Glomerular endothelial cell (primary cell): Measurements from ENCODE around the gene SAMD4B. TPM values are rescaled to one million over a fixed set of nuclear protein-coding genes. Genes with fewer than 3 reads are reported as not detected.
A peak's percentile ranks its signal among the peaks of the same experiment; 100 is the strongest.

Experiments used
- DNase-seq: peaks from one replicate; pipeline ENCODE4 v3.0.0-alpha.2; 2011; ENCODE audit warnings: low read depth, low spot score; ENCODE audit errors: extremely low read depth
- total RNA-seq: library from RNA; depleted of rRNA; stranded (reverse); fragments of >200 nt; gene quantifications from 2 replicates; pipeline ENCODE4 v1.2.3, GENCODE V29; 2015

The SAMD4B gene
- total RNA-seq, 1 donor from 2014 or later, result 89.1 TPM

DNA sequence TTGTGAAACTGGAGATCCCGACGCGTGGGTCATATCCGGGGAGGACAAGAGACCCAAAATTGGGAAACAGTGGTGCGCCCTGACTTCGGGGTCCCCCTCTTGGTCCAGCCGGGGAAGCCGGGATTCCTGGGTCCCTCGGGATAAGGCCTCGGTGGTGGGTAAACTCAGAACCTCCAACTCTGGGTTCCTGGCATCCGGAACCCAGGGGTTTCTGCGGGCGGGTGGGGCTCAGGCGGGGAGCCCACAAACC is 65.1 kb downstream of the SAMD4B start:
- DNase-seq, result no peak

DNA sequence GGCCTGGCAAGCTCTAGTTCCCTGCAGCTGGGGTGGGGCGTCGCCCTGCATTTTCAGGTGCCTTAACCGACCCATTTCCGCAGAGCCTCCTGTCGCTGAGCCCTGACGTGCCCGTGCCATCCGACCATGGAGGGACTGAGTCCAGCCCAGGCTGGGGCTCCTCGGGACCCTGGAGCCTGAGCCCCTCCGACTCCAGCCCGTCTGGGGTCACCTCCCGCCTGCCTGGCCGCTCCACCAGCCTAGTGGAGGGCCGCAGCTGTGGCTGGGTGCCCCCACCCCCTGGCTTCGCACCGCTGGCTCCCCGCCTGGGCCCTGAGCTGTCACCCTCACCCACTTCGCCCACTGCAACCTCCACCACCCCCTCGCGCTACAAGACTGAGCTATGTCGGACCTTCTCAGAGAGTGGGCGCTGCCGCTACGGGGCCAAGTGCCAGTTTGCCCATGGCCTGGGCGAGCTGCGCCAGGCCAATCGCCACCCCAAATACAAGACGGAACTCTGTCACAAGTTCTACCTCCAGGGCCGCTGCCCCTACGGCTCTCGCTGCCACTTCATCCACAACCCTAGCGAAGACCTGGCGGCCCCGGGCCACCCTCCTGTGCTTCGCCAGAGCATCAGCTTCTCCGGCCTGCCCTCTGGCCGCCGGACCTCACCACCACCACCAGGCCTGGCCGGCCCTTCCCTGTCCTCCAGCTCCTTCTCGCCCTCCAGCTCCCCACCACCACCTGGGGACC is 65.6 kb downstream of the SAMD4B start:
- DNase-seq, result no peak

- DNase-seq, result no peak
Observed at GRCh38 chr19:39408392-39409207, 66.4 kb downstream of the SAMD4B start.

GRCh38 chr19:39409208-39410016 is 67.2 kb downstream of the SAMD4B start:
- DNase-seq, result no peak

GRCh38 chr19:39410017-39410830 is 68.0 kb downstream of the SAMD4B start:
- DNase-seq, result no peak

DNA sequence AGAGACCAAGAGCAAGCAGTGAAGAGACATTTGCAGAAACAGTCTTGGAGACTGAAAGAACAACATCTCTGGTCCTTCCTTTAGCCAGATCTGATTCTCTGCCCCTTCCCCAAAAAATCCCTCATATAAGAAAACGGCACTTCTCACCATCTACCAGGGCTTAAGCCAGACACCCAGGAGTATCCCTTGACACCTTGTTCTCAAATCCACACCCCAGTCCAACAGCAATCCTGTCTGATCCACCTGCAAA is 68.5 kb downstream of the SAMD4B start:
- no peak for DNase-seq

- DNase-seq, result no peak
Observed at GRCh38 chr19:39411081-39411831, 69.0 kb downstream of the SAMD4B start.

DNA sequence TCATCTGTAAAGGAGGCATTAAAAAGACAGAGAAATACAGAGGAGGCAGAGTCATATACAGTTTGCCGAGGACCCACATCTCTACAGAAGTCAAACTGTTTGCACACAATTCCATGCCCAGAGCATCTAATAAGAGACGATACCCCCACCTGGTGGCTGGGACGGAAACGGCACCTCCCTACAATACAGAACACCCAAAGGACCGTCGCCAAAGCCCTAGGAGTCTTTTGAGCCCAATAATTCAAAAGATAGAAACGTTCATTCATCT is 69.5 kb downstream of the SAMD4B start:
- DNase-seq, result no peak

DNA sequence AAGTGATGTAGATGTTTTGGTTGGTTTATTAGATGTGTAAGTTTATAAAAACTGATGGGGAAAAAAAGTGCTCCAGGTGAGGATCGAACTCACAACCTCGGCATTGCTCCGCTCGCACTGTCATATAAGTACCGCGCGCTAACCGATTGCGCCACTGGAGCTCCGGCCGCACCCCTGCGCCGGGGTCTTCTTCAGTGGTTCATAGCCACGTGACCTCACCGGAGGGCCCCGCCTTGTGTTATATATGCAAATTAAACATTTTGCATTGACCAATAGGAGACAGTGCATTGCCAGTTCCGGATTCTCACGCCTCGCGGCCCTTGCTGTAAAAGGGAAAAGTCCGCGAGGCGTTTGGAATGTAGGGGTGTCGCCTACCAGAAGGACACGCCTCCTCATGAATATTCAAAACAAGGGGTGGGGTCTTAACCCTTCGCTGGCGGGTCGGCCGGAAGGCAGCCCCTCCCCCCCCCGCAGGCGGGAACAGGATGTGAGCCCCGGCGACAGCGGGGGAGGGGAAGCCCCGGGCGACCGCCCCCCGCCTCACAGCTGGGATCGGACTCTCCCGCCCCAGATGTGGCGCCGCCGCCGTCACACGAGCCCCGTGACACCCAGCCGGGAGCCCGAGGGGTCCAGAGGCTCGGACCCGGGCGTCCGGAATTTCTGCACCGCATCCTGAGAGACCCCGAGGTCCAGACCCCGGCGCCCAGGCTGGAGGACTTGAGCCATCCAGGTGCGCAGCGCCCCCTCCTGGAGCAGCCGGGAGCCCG is 70.1 kb downstream of the SAMD4B start, which contains the start of gene PLEKHG2:
PLEKHG2 (plus strand) TSS at position 570 of the 767 bp plus-strand sequence. CDS start 1,418 bp downstream, outside the sequence.
- peak; percentile 95 for DNase-seq

- DNase-seq, result no peak
Observed at GRCh38 chr19:39412867-39413271, 70.6 kb downstream of the SAMD4B start.

- no peak for DNase-seq
Observed at GRCh38 chr19:39413272-39413910, 71.2 kb downstream of the SAMD4B start.

DNA sequence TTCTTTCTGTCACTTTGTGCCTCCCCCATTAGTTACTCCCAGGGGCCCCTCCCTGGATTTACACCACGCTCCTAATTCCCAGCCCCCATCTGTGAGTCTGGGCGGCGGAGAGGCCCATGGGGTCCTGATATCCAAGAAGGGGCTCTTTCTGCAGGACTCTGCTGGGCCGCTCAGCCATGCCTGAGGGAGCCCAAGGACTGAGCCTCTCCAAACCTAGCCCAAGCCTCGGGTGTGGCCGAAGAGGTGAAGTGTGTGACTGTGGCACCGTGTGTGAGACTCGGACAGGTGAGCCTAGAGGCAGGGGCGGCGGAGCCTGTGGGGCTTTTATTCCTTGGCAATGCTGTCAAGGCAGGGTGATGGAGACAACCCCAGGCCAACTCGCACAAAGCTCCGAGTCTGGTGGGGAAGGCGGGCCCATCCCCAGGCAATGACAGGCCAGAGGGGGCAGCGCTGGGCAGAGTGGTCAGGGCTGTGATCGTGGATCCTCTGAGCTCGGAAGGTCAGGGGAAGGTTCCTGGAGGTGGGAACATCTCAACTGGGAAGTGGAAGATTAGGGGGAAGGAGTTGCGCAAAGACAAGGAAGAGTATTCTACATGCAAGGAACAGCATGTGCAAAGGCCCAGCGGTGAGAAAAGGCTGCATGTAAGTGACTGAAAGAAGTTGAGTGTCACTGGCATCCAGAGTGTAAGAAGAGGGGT is 71.8 kb downstream of the SAMD4B start:
- DNase-seq, result no peak

DNA sequence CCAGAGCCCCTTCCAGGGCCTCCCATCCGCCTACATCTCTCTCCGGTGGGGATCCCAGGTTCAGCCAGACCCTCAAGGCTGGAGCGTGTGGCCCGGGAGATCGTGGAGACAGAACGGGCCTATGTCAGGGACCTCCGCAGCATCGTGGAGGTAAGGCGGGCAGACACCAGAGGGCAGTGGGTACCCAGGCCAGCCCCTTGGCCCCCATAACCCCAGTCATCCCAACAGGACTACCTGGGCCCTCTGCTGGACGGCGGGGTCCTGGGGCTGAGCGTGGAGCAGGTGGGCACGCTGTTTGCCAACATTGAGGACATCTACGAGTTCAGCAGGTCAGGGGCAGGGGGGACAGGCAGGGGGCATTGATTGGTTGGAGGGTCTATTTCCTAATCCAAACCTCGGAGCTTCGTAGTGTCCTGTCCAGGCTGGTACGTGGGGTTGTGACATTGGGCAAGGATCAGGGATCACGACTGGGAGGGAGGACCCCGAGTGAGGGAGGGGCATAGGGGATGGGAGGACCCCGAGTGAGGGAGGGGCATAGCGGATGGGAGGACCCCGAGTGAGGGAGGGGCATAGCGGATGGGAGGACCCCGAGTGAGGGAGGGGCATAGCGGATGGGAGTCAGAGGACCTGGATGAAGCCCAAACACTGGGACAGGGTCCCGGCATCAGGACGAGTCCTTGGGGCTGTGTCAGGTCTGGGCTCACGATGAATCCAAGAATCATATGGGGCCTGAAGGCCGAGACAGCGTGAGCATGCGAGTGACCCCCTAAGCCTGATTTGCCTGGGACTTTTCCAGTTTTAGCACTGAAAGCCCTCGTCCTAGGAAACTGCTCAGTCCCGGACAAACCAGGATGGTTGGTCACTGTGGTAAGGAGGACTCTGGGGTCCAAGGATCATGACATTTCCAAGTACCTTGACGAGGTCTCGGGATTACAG is 73.2 kb downstream of the SAMD4B start:
- DNase-seq, result no peak

DNA sequence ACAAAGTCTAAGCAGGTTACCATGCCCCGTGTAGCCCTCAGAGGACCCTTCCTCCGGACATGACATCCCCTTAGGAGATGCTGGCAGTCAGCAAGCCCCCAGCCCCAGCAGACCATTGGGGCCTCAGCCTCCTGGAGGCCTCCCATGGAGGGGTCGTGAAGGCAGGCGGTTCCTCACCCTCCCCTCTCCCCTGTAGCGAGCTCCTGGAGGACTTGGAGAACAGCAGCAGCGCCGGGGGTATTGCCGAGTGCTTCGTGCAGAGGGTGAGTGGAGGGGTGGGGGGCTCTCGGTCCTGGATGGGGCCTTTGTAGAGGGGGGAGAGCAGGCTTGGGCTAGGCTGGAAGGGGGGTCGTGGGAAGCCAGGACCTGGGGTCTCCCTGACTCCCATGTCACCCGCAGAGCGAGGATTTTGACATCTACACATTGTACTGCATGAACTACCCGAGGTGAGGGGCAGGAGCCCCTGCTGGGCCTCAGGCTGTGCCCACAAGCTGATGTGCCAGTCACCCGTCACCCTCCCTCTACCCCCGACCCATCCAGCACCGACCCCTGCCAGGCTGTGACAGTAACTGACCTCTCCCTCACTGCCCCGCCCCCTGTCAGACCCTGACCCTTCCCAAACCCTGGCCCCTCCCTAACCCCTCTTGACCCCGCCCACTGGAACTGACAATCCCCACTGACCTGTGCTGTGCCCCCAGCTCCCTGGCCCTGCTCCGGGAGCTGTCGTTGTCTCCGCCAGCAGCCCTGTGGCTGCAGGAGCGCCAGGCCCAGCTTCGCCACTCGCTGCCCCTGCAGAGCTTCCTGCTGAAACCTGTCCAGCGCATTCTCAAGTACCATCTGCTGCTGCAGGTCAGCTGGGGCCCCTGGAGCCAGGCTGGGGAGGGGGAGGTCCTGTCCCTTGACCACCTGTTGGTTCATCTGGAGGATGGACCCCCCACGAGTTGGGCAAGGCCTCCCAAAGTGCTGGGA is 74.2 kb downstream of the SAMD4B start:
- no peak for DNase-seq

GRCh38 chr19:39417463-39418181 is 75.4 kb downstream of the SAMD4B start:
- no peak for DNase-seq

DNA sequence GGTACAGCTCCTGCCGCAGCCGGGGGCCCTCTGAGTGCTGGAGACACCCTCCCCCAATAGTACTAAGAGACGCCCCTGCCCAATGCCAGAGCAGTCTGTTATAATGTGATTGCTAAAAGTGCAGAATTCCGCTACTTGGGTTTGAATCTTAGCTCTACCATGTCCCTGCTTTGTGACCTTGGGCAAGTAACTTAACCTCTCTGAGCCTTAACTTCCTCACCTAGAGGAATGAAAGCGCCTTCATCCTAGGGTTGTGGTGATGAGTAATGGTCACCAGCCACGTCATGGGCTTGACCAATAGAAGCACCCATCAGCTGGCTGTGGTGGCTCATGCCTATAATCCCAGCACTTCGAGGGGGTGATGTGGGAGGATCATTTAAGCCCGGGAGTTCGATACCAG is 76.8 kb downstream of the SAMD4B start:
- no peak for DNase-seq
